SK-MEL-5 (cell line): Measurements from ENCODE around the gene ADGRA1. TPM values are rescaled to one million over a fixed set of nuclear protein-coding genes. Genes with fewer than 3 reads are reported as not detected.
"Not testable (repeated sequence)": the region's sequence is repeated elsewhere in the genome, so short reads cannot be mapped to it uniquely, and the experiment has no call there.

Experiments used
- DNase-seq: peaks from one replicate; pipeline ENCODE4 v3.0.0-alpha.2; 2016; ENCODE audit warnings: low read depth, low spot score
- in situ Hi-C: cut with HindIII; loops from 2 replicates; pipeline ENCODE4 v1.10.0; 2016; ENCODE audit warnings: low sequenced_read_pairs, high pct_unique_total_duplicates, low pct_unique_long_range_greater_than_20kb
- total RNA-seq: library from RNA; depleted of rRNA; stranded (reverse); fragments of >200 nt; shearing (Covaris generic); gene quantifications from 2 replicates; pipeline ENCODE4 v1.2.3, GENCODE V29; 2014

ADGRA1 gene
- total RNA-seq, 1 experiment from 2014 or later = not detected

DNA sequence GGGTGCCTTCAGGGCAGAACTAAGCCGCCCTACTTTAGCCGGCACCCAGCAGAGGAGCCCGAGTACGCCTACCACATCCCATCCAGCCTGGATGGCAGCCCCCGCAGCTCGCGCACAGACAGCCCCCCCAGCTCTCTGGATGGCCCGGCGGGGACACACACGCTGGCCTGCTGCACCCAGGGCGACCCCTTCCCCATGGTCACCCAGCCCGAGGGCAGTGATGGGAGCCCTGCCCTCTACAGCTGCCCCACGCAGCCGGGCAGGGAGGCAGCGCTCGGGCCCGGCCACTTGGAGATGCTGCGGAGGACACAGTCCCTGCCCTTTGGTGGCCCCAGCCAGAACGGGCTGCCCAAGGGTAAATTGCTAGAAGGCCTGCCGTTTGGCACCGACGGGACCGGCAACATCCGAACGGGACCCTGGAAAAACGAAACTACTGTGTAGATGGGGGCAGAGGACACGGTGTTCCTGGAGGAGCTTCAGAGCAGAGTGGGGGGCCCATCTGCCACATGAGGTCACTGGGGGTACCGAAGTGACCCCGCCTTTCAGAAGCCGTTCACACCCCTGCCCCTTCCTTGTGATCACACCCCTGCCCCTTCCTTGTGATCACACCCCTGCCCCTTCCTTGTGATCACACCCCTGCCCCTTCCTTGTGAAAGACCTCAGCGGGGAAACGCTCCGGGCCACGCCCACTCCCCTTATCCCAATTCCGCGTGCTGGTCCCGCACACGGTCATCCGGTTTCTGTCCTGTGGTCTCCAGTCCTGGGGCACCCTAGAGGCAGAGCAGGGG lies 41.5 kb downstream of the ADGRA1 start:
- DNase-seq = no peak
- in situ Hi-C loops = loop anchor here (25.0 kb wide), 1 partner anchor 192 kb away; the partner anchor contains the start of gene CFAP46

- DNase-seq = no peak
Observed at GRCh38 chr10:133129859-133130495, 42.3 kb downstream of the ADGRA1 start.

GRCh38 chr10:133130602-133131001 lies 42.9 kb downstream of the ADGRA1 start:
- DNase-seq = no peak
- in situ Hi-C loops = loop anchor here (25.0 kb wide), 1 partner anchor 193 kb away; the partner anchor contains the start of gene CFAP46

More at GRCh38 chr10:133129859-133130495, 42.3 kb downstream of the ADGRA1 start:
- in situ Hi-C loops = loop anchor here (25.0 kb wide), 1 partner anchor 193 kb away; the partner anchor contains the start of gene CFAP46

GRCh38 chr10:133131053-133131452 lies 43.3 kb downstream of the ADGRA1 start:
- in situ Hi-C loops = loop anchor here (25.0 kb wide), 1 partner anchor 194 kb away; the partner anchor contains the start of gene CFAP46
- no peak for DNase-seq

- in situ Hi-C loops = loop anchor here (25.0 kb wide), 1 partner anchor 195 kb away; the partner anchor contains the start of gene CFAP46
- DNase-seq = no peak
Observed at GRCh38 chr10:133131734-133132472, 44.2 kb downstream of the ADGRA1 start.

DNA sequence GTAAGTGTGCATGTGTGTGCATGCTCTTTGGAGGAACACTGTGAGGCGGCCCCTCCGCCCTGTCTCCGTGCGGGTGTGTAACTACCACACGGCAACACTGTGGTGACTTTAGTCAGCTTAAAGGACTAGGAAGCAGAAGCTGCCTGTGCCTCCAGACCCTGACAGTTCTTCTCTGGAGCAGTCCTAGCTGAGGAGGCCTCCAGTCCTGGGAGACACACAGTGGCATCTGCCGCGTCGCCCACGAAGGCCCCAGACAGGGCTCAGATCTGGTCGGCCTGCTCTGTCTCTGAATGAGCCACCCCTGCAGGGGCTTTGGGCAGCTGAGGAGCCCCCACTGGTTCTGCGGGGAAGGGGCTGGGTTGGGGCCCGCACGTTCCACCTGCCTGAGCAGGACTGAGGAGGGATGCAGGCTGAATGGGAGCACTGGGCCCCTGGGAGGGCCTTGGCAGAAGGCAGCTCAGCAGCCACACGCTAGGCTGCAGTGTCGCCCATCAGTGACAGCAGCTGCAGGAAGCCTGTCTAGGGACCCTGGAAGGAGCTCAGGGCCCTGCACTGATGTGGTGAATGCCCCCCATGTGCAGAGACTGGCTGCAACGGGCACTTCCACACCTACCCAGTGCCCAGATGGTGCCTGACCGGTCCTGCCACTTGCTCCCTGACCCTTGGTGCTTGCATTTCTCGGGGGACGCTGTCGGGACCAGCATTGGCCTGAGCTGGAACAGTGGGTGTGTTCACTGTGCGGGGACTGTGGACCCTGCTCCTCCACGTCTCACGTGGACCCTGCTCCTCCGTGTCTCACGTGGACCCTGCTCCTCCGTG lies 45.0 kb downstream of the ADGRA1 start:
- in situ Hi-C loops = loop anchor here (25.0 kb wide), 1 partner anchor 195 kb away; the partner anchor contains the start of gene CFAP46

DNA sequence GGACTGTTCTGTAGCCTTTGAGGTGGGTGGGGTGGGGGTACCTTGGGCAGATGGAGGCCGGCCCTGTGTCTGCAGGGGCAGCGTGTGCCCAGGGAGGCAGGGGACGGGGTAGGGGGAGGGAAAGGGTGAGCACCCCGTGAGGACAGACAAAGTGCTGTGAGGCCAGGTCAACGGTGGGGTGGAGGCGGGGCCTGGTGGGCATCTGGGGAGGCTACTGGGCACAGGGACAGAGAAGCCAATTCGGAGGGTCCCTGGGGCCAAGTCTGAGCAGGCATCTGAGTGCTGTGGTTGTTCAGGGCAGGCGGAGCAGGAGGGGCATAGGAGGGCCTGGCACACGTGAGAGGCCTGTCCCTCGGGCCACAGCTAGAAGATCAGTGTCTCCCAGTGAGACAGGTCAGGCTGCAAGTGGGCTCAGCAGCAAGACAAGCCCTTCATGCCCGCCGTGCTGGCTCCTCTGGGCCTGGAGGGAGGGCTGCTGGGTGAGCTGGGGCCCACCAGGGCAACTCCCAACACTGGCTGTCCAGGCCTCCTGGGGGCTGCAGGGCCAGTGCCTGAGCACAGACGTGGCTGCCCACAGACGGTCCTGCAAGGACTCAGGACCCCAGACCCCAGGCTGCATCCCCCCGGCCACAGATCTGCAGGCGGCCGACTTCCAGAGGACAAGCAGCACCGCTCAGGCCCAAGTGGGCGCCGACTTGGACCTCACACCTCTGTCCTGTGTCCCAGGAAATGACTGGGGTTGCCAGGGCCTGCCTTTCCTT lies 45.9 kb downstream of the ADGRA1 start:
- no peak for DNase-seq
- in situ Hi-C loops = loop anchor here (25.0 kb wide), 1 partner anchor 196 kb away; the partner anchor contains the start of gene CFAP46

More for the DNA sequence above, 45.0 kb downstream of the ADGRA1 start:
- no peak for DNase-seq

DNA sequence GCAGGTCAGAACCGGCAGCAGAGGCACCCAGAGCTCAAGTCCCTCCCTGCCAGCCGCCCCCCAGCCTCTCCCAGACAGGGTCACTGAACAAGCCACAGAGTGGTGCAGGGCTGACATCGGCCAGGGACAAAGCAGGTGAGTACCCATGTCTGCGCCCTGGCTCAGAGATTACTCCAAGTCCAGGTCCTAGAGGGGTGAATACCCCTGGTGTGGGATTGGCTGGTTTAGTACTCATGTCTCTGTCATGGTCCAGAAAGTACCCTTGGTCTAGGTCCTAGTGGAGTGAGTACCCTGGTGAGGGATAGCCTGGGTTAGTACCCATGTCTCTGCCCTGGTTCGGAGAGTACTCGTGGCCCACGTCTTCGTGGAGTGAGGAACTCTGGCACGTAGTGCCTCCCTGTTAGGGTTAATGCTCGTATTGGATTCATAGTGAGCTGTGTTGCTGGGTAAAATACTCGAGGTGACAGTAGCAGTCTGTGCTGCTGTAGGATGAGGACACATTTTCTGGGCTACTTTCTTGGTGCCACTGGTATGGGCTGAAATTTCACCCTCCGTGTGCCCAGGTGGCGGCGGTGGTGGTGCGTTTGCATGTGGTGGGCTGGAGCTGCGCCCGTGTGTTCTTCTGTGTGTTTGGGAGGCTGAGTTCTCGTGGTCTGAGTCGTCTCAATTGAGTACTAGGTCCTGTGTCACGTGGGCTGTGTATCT lies 46.8 kb downstream of the ADGRA1 start:
- in situ Hi-C loops = loop anchor here (25.0 kb wide), 1 partner anchor 197 kb away; the partner anchor contains the start of gene CFAP46
- peak; percentile 32 for DNase-seq

GRCh38 chr10:133135116-133135465 lies 47.4 kb downstream of the ADGRA1 start:
- no peak for DNase-seq
- in situ Hi-C loops = loop anchor here (25.0 kb wide), 1 partner anchor 198 kb away; the partner anchor contains the start of gene CFAP46

DNA sequence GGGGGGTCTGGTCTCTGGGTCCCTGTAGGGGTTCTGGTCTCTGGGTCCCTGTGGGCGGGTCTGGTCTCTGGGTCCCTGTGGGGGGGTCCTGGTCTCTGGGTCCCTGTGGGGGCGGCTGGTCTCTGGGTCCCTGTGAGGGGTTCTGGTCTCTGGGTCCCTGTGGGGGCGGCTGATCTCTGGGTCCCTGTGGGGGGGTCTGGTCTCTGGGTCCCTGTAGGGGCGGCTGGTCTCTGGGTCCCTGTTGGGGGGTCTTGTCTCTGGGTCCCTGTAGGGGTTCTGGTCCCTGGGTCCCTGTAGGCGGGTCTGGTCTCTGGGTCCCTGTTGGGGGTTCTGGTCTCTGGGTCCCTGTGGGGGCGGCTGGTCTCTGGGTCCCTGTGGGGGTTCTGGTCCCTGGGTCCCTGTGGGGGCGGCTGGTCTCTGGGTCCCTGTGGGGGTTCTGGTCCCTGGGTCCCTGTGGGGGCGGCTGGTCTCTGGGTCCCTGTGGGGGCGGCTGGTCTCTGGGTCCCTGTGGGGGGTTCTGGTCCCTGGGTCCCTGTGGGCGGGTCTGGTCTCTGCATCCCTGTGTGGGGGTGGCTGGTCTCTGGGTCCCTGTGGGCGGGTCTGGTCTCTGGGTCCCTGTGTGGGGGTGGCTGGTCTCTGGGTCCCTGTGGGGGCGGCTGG lies 49.9 kb downstream of the ADGRA1 start:
- DNase-seq = not testable (repeated sequence)
- in situ Hi-C loops = loop anchor here (25.0 kb wide), 1 partner anchor 200 kb away; the partner anchor contains the start of gene CFAP46

GRCh38 chr10:133139551-133140065 lies 51.9 kb downstream of the ADGRA1 start:
- in situ Hi-C loops = loop anchor here (25.0 kb wide), 1 partner anchor 202 kb away; the partner anchor contains the start of gene CFAP46
- no peak for DNase-seq

- in situ Hi-C loops = loop anchor here (25.0 kb wide), 1 partner anchor 203 kb away; the partner anchor contains the start of gene CFAP46
- no peak for DNase-seq
Observed at GRCh38 chr10:133140417-133141143, 52.9 kb downstream of the ADGRA1 start.

DNA sequence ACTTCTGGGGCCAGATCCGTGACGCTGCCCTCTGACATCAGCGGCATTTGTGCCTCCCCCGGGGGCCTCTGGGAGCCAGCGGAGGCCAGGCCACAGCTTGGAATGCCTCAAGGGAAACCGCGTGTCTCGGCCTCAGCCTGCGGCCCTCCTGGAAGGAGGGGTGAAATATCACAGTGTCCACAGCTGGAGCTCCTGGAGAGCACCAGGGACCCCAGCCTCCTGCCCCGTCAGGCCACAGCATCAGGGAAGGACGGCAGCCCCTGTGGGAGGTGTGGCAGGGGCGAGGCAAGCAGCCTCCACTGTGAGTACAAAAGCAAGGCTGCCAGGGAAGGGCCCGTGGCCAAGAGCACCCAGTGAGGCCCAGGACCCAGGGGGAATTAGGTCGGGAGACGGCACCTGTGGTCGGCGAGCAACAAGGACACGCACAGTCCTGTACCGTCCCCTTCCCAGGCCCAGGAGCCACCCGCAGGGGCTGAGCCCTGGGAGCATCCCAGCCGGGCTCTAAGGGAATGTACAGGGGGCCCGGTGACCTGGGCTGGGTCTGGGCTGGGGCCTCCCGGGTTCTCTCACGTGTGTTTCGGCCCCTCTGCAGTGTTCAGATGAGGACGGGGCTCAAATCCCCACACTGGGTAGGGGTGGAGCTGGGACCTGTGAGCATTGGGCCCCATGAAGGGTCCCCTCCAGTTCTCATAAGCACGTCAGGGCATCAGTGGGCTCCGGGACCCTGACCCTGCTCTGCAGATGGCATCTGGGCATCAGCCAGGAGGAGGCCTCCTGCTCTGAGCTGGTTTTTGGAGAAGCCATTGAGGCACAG lies 53.6 kb downstream of the ADGRA1 start:
- in situ Hi-C loops = loop anchor here (25.0 kb wide), 1 partner anchor 204 kb away; the partner anchor contains the start of gene CFAP46
- DNase-seq = no peak
